Measurements from ENCODE around the gene HDAC9.

The HDAC9 gene

GRCh38 chr7:18495412-18496340 lies at the start of gene HDAC9:
Gene HDAC9, plus strand, starts transcription at chr7:18495749. Its CDS starts 554 bp downstream, at chr7:18496303.
- no peak for DNase-seq (ENCODE audit: low read depth)

- no peak for DNase-seq (ENCODE audit: low read depth)
Observed at GRCh38 chr7:18445916-18446520, 49.5 kb upstream of the HDAC9 start.

GRCh38 chr7:18450019-18450418 lies 45.5 kb upstream of the HDAC9 start:
- DNase-seq (ENCODE audit: low read depth), result no peak

- no peak for DNase-seq (ENCODE audit: low read depth)
Observed at GRCh38 chr7:18455606-18456005, 39.9 kb upstream of the HDAC9 start.

- DNase-seq (ENCODE audit: low read depth), result no peak
Observed at GRCh38 chr7:18457832-18458231, 37.7 kb upstream of the HDAC9 start.

- peak; percentile 44 for DNase-seq (ENCODE audit: low read depth)
Observed at GRCh38 chr7:18458830-18459229, 36.7 kb upstream of the HDAC9 start.

GRCh38 chr7:18459484-18460245 lies 35.9 kb upstream of the HDAC9 start:
- no peak for DNase-seq (ENCODE audit: low read depth)

- no peak for DNase-seq (ENCODE audit: low read depth)
Observed at GRCh38 chr7:18461785-18462467, 33.6 kb upstream of the HDAC9 start.

- DNase-seq (ENCODE audit: low read depth), result no peak
Observed at GRCh38 chr7:18464830-18465229, 30.7 kb upstream of the HDAC9 start.

GRCh38 chr7:18467011-18467410 lies 28.5 kb upstream of the HDAC9 start:
- no peak for DNase-seq (ENCODE audit: low read depth)

- DNase-seq (ENCODE audit: low read depth), result no peak
Observed at GRCh38 chr7:18468795-18469194, 26.8 kb upstream of the HDAC9 start.

- DNase-seq (ENCODE audit: low read depth), result peak; percentile 21
Observed at GRCh38 chr7:18469316-18469715, 26.2 kb upstream of the HDAC9 start.

- DNase-seq (ENCODE audit: low read depth), result no peak
Observed at GRCh38 chr7:18471476-18472160, 23.9 kb upstream of the HDAC9 start.

- DNase-seq (ENCODE audit: low read depth), result no peak
Observed at GRCh38 chr7:18472161-18472483, 23.4 kb upstream of the HDAC9 start.

- DNase-seq (ENCODE audit: low read depth), result no peak
Observed at GRCh38 chr7:18473119-18473518, 22.4 kb upstream of the HDAC9 start.

GRCh38 chr7:18474944-18475343 lies 20.6 kb upstream of the HDAC9 start:
- DNase-seq (ENCODE audit: low read depth), result no peak

- no peak for DNase-seq (ENCODE audit: low read depth)
Observed at GRCh38 chr7:18475488-18475887, 20.1 kb upstream of the HDAC9 start.

GRCh38 chr7:18481776-18482175 lies 13.8 kb upstream of the HDAC9 start:
- no peak for DNase-seq (ENCODE audit: low read depth)

GRCh38 chr7:18488049-18488448 lies 7.5 kb upstream of the HDAC9 start:
- no peak for DNase-seq (ENCODE audit: low read depth)

GRCh38 chr7:18489624-18490023 lies 5.9 kb upstream of the HDAC9 start:
- DNase-seq (ENCODE audit: low read depth), result no peak

GRCh38 chr7:18491871-18492270 lies 3.7 kb upstream of the HDAC9 start:
- no peak for DNase-seq (ENCODE audit: low read depth)

GRCh38 chr7:18494406-18494805 lies 1.1 kb upstream of the HDAC9 start:
- no peak for DNase-seq (ENCODE audit: low read depth)

All from stromal cell of bone marrow (primary cell).